Loucy (cell line): ENCODE measurements around the gene THSD7A.

Experiments
- H2AFZ ChIP-seq: fragments of 200-600 bp; sonication (generic); 2 replicates; pipeline ENCODE4 v1.6.0; 2016; ENCODE audit warnings: antibody characterized with exemption, mild to moderate bottlenecking, low read length, moderate library complexity
- H3F3A ChIP-seq: fragments of 200-600 bp; 2 replicates; pipeline ENCODE4 v1.6.0; 2016; ENCODE audit warnings: antibody characterized with exemption, low read depth, mild to moderate bottlenecking
- H3K27me3 ChIP-seq: fragments of 200-600 bp; sonication (generic); 2 replicates; pipeline ENCODE4 v1.6.1; 2014; ENCODE audit warnings: low read length, mild to moderate bottlenecking; ENCODE audit not compliant: insufficient read depth, poor library complexity, severe bottlenecking
- H3K36me3 ChIP-seq: fragments of 200-600 bp; sonication (generic); 2 replicates; pipeline ENCODE4 v1.6.1; 2016; ENCODE audit warnings: low read length; ENCODE audit not compliant: insufficient read depth
- H3K4me1 ChIP-seq: fragments of 200-600 bp; sonication (generic); 2 replicates; pipeline ENCODE4 v1.5.1; 2014; ENCODE audit warnings: low read length, mild to moderate bottlenecking; ENCODE audit not compliant: insufficient read depth, poor library complexity, severe bottlenecking
- H3K4me2 ChIP-seq: fragments of 200-600 bp; sonication (generic); 2 replicates; pipeline ENCODE4 v1.6.0; 2014; ENCODE audit warnings: antibody characterized with exemption, low read length, low read depth, mild to moderate bottlenecking; ENCODE audit not compliant: poor library complexity, severe bottlenecking
- H3K4me3 ChIP-seq: fragments of 200-600 bp; sonication (generic); 2 replicates; pipeline ENCODE4 v1.5.1; 2014; ENCODE audit warnings: low read length, mild to moderate bottlenecking, mixed read lengths; ENCODE audit not compliant: poor library complexity, severe bottlenecking
- H3K79me2 ChIP-seq: fragments of 200-600 bp; sonication (generic); 2 replicates; pipeline ENCODE4 v1.6.1; 2014; ENCODE audit warnings: low read length; ENCODE audit not compliant: insufficient read depth
- H3K9ac ChIP-seq: fragments of 200-600 bp; sonication (generic); 2 replicates; pipeline ENCODE4 v1.6.0; 2014; ENCODE audit warnings: mild to moderate bottlenecking, low read depth, low read length, moderate library complexity; ENCODE audit not compliant: poor library complexity, severe bottlenecking
- H3K9me2 ChIP-seq: fragments of 200-600 bp; sonication (generic); replicated peaks from 2 replicates; pipeline ENCODE4 v1.6.1; 2016; ENCODE audit warnings: low read depth, low read length, mixed read lengths
- H3K9me3 ChIP-seq: fragments of 200-600 bp; sonication (generic); 2 replicates; pipeline ENCODE4 v1.6.1; 2014; ENCODE audit warnings: mild to moderate bottlenecking, antibody characterized with exemption, low read length, low read depth; ENCODE audit not compliant: insufficient read depth
- H4K20me1 ChIP-seq: fragments of 200-600 bp; sonication (generic); 2 replicates; pipeline ENCODE4 v1.6.0; 2014; ENCODE audit warnings: antibody characterized with exemption, low read length, mild to moderate bottlenecking; ENCODE audit not compliant: insufficient read depth, poor library complexity, severe bottlenecking
- EZH2phosphoT487 ChIP-seq: fragments of 200-600 bp; IDR thresholded peaks from 2 replicates; pipeline ENCODE4 v1.6.1; 2018; ENCODE audit warnings: antibody characterized with exemption, mild to moderate bottlenecking, moderate library complexity, borderline replicate concordance
- TF ChIP-seq, protein P1 (sequence below): fragments of 200-600 bp; sonication (generic); conservative IDR thresholded peaks from 2 replicates; pipeline ENCODE4 v1.5.1; 2014; ENCODE audit warnings: mild to moderate bottlenecking, antibody characterized with exemption, low read length

Gene THSD7A

DNA sequence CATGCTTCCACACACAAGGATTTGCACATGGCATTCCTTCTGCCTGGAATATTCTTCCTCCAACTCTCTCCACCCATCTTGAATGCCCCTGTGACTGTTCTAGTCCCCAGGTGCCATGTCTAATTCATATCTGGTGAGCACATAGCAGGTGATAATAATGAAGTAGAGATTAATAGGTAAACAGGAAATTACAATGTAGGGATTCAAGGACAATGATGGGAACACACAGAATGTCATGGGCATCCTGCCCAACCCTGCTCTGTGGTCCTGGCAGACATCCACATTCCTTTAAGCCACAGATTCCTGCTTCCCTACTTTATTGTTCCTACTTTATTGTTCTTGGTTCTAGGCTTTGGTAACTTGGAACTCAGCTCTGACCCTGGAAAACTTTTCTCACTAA lies 115.8 kb downstream of the THSD7A start:
- Histone ChIP-seq H3K36me3 (no peaks in the 10 kb centered on the region), H3K4me1 (no peaks in the 10 kb centered on the region), H3K9me2 (no peaks in the 10 kb centered on the region), H3K79me2 (no peaks in the 10 kb centered on the region), H3K4me3 (no peak overlapping the region), H3K4me2 (no peak overlapping the region), H3K27me3 (no peaks in the 10 kb centered on the region), H3K9ac (no peak overlapping the region), H2AFZ (no peak overlapping the region), H3F3A (no peaks in the 10 kb centered on the region), H4K20me1 (no peaks in the 10 kb centered on the region), H3K9me3 (no peaks in the 10 kb centered on the region)
- TF ChIP-seq, protein P1, sequence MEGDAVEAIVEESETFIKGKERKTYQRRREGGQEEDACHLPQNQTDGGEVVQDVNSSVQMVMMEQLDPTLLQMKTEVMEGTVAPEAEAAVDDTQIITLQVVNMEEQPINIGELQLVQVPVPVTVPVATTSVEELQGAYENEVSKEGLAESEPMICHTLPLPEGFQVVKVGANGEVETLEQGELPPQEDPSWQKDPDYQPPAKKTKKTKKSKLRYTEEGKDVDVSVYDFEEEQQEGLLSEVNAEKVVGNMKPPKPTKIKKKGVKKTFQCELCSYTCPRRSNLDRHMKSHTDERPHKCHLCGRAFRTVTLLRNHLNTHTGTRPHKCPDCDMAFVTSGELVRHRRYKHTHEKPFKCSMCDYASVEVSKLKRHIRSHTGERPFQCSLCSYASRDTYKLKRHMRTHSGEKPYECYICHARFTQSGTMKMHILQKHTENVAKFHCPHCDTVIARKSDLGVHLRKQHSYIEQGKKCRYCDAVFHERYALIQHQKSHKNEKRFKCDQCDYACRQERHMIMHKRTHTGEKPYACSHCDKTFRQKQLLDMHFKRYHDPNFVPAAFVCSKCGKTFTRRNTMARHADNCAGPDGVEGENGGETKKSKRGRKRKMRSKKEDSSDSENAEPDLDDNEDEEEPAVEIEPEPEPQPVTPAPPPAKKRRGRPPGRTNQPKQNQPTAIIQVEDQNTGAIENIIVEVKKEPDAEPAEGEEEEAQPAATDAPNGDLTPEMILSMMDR = no peak
- no peak for TF ChIP-seq EZH2phosphoT487

DNA sequence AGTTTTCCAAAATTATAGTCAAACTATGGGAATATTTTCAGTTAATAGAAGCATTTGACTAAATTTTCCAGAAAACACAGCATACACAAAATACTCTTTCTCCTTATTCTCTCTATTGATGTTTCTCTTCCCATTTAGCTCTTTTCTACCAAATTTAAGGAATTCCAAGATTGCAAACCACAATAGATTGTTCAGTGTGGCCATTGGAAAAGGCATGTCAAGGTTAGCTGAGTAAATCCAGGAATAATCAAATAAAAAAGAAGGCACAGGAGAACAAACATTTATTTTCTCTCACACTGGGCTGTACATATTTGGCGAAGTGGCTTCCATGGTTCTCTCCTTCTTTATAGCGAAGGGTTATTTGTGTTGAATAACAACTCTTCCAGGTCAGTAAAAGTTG lies 117.3 kb downstream of the THSD7A start:
- Histone ChIP-seq H2AFZ (no peak overlapping the region), H3K4me3 (no peak overlapping the region), H3K9me2 (no peaks in the 10 kb centered on the region), H3K4me2 (no peak overlapping the region), H3K9me3 (no peaks in the 10 kb centered on the region), H3K36me3 (no peaks in the 10 kb centered on the region), H3K79me2 (no peaks in the 10 kb centered on the region), H3K27me3 (no peaks in the 10 kb centered on the region), H3F3A (no peaks in the 10 kb centered on the region), H4K20me1 (no peaks in the 10 kb centered on the region), H3K4me1 (no peaks in the 10 kb centered on the region), H3K9ac (no peak overlapping the region)
- no peak for TF ChIP-seq EZH2phosphoT487
- TF ChIP-seq, protein P1 = no peak

DNA sequence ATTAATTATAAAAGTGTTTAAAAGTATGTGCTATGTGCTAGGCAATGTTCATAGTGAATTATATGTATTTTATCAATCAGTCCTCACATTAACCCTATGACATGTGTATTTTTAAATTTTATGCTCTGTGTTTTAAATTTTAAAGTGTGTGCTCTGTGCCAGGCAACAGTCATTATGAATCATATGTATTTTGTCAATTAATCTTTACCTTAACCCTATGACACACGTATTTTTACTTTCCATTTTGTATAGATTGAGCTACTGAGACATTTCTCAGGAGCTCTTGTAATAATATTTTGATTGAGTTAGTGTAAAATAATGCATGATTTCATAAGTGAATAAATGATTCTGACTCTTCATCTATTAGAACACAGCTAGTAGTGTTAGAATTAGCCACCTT lies 117.8 kb downstream of the THSD7A start:
- Histone ChIP-seq H3K9ac (no peak overlapping the region), H3K9me2 (no peaks in the 10 kb centered on the region), H2AFZ (no peak overlapping the region), H3F3A (no peaks in the 10 kb centered on the region), H3K4me2 (no peak overlapping the region), H3K4me1 (no peaks in the 10 kb centered on the region), H4K20me1 (no peaks in the 10 kb centered on the region), H3K27me3 (no peaks in the 10 kb centered on the region), H3K4me3 (no peak overlapping the region), H3K9me3 (no peaks in the 10 kb centered on the region), H3K79me2 (no peaks in the 10 kb centered on the region), H3K36me3 (no peaks in the 10 kb centered on the region)
- TF ChIP-seq EZH2phosphoT487 = no peak
- TF ChIP-seq, protein P1 = no peak
